Activated T-helper 2 cell treated with anti-CD3 and anti-CD28 coated beads, Interferon-gamma antibody, Interleukin-2, Interleukin-4, amounts not matched to agents 10 μg/mL and 5 μg/mL and 100 μg/mL, durations not matched to agents 14 hours and 24 hours and 36 hours (primary cell): Measurements from ENCODE around the gene CD180. TPM values are rescaled to one million over a fixed set of nuclear protein-coding genes. Genes with fewer than 3 reads are reported as not detected.

Experiments used
- DNase-seq: peaks from one replicate; pipeline ENCODE4 v3.0.0; 2021; ENCODE audit warnings: low spot score
- H3K27ac Mint-ChIP-seq: one replicate; pipeline ENCODE4 v1.8.0; 2021; ENCODE audit warnings: mixed read lengths
- H3K27me3 Mint-ChIP-seq: one replicate; pipeline ENCODE4 v1.8.0; 2021; ENCODE audit warnings: low read depth, mixed read lengths
- H3K36me3 Mint-ChIP-seq: one replicate; pipeline ENCODE4 v1.8.0; 2021; ENCODE audit warnings: low read depth, mixed read lengths
- H3K4me1 Mint-ChIP-seq: one replicate; pipeline ENCODE4 v1.8.0; 2021; ENCODE audit warnings: low read depth, mixed read lengths
- H3K4me3 Mint-ChIP-seq: one replicate; pipeline ENCODE4 v1.8.0; 2021; ENCODE audit warnings: low read depth, mild to moderate bottlenecking, moderate library complexity, mixed read lengths
- H3K9me3 Mint-ChIP-seq: one replicate; pipeline ENCODE4 v1.8.0; 2021; ENCODE audit warnings: mixed read lengths
- intact Hi-C: fragments of 100-400 bp; cut with micrococcal nuclease; formaldehyde crosslinking; loops from one replicate; pipeline ENCODE4 v1.15.1; 2023
- total RNA-seq: library from RNA; stranded (reverse); gene quantifications from 2 replicates; pipeline ENCODE4 v1.2.3, GENCODE V29; 2022

Gene CD180
- total RNA-seq: 0.02 TPM in 2 replicates

DNA sequence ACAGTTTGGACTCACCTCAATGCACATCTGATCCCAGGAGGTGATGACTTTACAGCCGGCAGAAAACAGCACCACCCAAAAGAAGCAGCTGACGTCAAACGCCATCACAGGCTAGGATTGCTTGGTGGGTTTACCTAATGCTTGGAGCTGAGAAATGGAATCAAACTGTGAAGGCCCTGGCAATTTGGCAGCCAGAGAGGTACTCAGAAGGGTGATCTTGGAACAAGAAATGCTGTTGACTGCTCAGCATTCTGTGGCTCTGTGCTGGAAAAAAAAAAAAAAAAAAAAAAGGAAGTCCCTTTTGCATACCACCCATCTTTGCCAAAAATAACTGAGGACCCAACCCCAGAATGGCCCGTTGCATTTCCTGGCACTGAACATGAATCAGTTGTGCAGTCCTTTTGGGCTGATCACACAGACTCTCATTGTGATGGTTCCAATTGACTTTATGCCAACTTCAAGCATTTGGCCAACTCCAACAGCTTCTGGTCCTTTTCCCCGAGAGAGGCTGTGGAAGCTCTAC, at the start of gene CD180:
TSS of gene CD180 (minus strand) at position 263 of the 523 bp plus-strand sequence. CDS start at position 105, 158 bp downstream.
- H3K36me3 Mint-ChIP-seq: peaks cover 31% of the 10 kb centered on the region
- no peak within 1 kb of the TSS for H3K27ac Mint-ChIP-seq
- no peak for DNase-seq
- H3K9me3 Mint-ChIP-seq: peaks cover 39% of the 10 kb centered on the region
- peaks cover 41% of the 10 kb centered on the region for H3K4me1 Mint-ChIP-seq
- no peak within 1 kb of the TSS for H3K4me3 Mint-ChIP-seq
- intact Hi-C loops: no loop called here
- H3K27me3 Mint-ChIP-seq: no peaks in the 10 kb centered on the region

DNA sequence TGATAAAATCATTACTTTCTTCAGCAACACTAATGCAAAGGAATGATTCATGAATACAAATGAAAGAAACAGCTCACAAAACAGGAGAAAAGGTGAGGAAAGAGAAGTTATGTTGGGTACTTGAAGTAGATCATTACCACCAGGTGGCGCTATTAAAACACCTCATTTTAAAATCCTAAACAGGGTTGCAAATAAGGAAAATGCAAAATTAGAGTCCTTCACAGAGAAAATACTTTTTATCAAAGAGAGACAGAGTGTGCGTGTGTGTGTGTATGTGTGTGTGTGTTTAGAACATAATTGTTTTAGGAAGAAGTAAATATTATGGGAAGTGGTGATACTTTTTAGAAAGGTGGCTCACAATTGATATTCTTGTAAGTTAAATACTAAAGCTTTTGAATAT, 49.5 kb upstream of the CD180 start:
- no peak overlapping the region for H3K4me3 Mint-ChIP-seq
- H3K4me1 Mint-ChIP-seq: peaks cover 10% of the 10 kb centered on the region
- no peaks in the 10 kb centered on the region for H3K36me3 Mint-ChIP-seq
- no peak overlapping the region for H3K27ac Mint-ChIP-seq
- peaks cover 1% of the 10 kb centered on the region for H3K27me3 Mint-ChIP-seq
- intact Hi-C loops: loop anchor here (1.0 to 10.0 kb wide), 3 partner anchors 258 to 1039 kb away; no protein-coding TSS in a partner anchor
- DNase-seq: no peak
- no peaks in the 10 kb centered on the region for H3K9me3 Mint-ChIP-seq

DNA sequence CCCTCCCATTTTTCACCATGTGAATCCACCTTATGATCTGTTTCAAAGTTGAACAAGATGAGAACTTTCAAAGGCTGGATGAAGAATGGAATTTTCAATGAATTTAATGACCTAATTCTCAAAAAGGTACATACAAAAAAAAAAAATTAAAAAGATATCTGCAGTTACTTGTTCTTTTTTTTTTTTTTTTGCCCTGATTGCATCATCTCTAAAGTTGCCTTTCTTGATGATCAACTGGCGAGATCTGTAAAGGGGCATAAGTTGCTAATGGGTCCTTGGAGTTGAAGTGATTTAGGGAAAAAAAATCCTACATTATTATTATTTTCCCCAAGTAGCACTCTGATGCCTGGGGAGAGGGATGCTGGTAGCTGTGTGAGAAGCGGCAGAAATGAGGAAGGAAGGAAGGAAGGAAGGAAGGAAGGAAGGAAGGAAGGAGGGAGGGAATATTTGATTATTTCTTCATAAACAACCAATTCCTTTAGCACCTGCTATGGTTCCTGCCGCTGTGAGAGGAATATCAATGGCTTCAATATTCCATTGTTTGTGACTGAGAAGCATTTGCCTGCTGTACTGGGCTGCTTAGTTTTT, 48.8 kb upstream of the CD180 start:
- no peaks in the 10 kb centered on the region for H3K36me3 Mint-ChIP-seq
- peaks cover 1% of the 10 kb centered on the region for H3K27me3 Mint-ChIP-seq
- intact Hi-C loops: loop anchor here (5.0 to 10.0 kb wide), 2 partner anchors 1007 to 1039 kb away; no protein-coding TSS in a partner anchor
- no peak for DNase-seq
- H3K4me3 Mint-ChIP-seq: no peak overlapping the region
- no peaks in the 10 kb centered on the region for H3K9me3 Mint-ChIP-seq
- no peak overlapping the region for H3K27ac Mint-ChIP-seq
- H3K4me1 Mint-ChIP-seq: peaks cover 10% of the 10 kb centered on the region

DNA sequence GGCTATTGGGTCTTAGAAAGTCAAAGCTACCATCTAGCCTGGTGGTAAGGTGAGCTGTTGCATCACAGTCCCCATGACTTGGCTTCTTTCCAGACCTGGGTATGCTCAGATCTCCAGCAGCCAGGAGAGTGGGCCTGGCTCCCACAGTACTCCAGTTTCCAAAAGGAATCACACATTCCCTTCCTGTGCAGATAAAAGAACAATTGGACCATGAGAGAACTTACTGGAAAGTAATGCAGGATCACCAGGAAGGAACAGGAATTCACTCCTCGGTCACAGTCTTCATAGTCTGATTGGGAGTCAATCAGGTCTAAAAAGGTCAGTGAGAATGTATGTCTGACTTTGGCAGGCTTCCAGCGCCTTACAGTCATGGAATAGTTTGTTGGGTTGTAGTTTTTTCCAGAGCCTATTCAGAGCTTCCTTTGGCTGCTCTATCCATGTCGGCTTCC, 47.8 kb upstream of the CD180 start:
- Mint-ChIP-seq H3K27me3 (peaks cover 1% of the 10 kb centered on the region), H3K36me3 (no peaks in the 10 kb centered on the region), H3K9me3 (no peaks in the 10 kb centered on the region), H3K4me1 (peaks cover 10% of the 10 kb centered on the region), H3K27ac (no peak overlapping the region), H3K4me3 (no peak overlapping the region)
- no peak for DNase-seq
- intact Hi-C loops: loop anchor here (10.0 kb wide), 1 partner anchor 1040 kb away; no protein-coding TSS in a partner anchor

DNA sequence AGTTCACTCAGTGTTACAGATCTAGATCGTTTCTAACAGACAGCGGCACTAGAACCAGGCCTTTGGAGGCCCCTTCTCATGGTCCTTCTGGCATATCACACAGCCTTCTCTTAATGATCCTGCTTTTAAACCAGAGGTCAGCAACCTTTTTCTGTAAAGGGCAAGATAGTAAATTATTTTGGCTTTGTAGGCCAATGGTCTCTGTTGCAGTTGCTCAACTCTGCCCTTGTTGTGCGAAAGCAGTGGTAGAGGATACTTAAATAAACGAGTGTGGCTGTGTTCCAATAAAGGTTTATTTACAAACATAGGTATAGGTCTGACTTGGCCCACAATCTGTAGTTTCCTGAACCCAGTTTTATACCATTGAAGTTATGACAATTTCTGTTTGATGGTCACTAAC, 47.3 kb upstream of the CD180 start:
- intact Hi-C loops: loop anchor here (10.0 kb wide), 1 partner anchor 1041 kb away; no protein-coding TSS in a partner anchor
- Mint-ChIP-seq H3K9me3 (no peaks in the 10 kb centered on the region), H3K27ac (no peak overlapping the region), H3K36me3 (no peaks in the 10 kb centered on the region), H3K4me1 (peaks cover 10% of the 10 kb centered on the region), H3K27me3 (peaks cover 1% of the 10 kb centered on the region), H3K4me3 (no peak overlapping the region)
- DNase-seq: no peak

DNA sequence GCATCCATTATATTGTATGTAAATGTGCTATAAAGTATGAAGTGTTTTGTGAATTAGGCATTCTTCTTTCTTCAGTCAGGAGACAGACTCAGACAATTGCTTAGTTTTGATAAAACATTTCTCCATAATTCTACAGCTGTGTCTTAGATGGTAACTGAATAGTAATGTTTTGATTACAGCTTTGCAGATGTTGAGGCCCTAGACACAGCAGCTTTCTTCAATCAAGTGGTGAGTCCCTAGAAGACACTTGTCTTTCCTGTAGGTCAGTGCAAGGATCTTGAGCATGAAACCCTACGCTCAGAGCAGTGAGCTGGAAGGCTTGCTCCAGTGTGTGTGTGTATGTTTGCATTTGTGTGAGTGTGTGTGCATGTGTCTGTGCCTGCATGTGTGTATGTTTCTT, 46.8 kb upstream of the CD180 start:
- DNase-seq: no peak
- Mint-ChIP-seq H3K4me1 (peaks cover 5% of the 10 kb centered on the region), H3K27me3 (peaks cover 1% of the 10 kb centered on the region), H3K36me3 (no peaks in the 10 kb centered on the region), H3K4me3 (no peak overlapping the region), H3K9me3 (no peaks in the 10 kb centered on the region), H3K27ac (no peak overlapping the region)
- intact Hi-C loops: loop anchor here (10.0 kb wide), 1 partner anchor 1041 kb away; no protein-coding TSS in a partner anchor

DNA sequence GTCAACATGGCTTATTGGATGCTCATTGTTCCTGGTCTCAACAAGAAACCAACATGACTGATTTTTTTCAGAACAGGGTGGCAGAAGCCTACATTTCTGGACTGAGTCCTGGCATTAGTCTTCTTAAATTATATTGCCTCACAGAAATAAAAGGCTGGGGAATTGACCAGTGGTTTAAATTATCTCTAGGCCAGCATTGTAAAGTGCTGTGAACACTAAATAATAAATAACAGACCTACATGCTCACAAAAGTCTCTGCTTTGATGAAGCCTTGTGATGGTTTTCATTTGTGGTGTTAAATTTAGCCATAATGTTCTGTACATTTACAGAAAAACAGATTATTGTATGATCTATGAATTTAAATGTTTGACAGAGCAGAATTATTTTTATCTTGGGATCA, 44.7 kb upstream of the CD180 start:
- Mint-ChIP-seq H3K4me3 (no peak overlapping the region), H3K36me3 (no peaks in the 10 kb centered on the region), H3K27me3 (peaks cover under 1% of the 10 kb centered on the region), H3K27ac (no peak overlapping the region), H3K9me3 (no peaks in the 10 kb centered on the region), H3K4me1 (peaks cover 5% of the 10 kb centered on the region)
- no peak for DNase-seq
- intact Hi-C loops: loop anchor here (10.0 kb wide), 1 partner anchor 1043 kb away; no protein-coding TSS in a partner anchor

DNA sequence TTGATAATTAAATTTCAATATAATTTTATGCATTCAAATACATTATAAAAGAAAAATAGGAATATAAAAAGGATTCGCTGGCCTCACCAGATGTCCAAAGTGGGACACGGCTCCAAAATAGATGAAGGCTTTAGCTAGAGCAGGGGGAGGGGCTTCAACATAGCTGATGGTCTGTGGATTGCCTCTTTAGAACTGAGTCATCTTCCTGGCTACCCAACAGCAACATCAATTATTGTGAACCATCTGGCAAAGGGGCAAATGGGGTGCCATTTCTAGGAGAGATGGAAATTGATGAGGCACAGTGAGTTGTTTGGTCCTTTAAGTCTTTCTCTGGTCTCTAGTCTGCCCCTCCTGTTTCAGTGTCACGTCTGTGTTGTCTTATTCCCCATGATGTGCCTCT, 44.2 kb upstream of the CD180 start:
- H3K4me1 Mint-ChIP-seq: peaks cover 7% of the 10 kb centered on the region
- no peak for DNase-seq
- no peak overlapping the region for H3K27ac Mint-ChIP-seq
- no peaks in the 10 kb centered on the region for H3K36me3 Mint-ChIP-seq
- no peak overlapping the region for H3K4me3 Mint-ChIP-seq
- no peaks in the 10 kb centered on the region for H3K9me3 Mint-ChIP-seq
- intact Hi-C loops: loop anchor here (10.0 kb wide), 1 partner anchor 1044 kb away; no protein-coding TSS in a partner anchor
- H3K27me3 Mint-ChIP-seq: peaks cover 3% of the 10 kb centered on the region

DNA sequence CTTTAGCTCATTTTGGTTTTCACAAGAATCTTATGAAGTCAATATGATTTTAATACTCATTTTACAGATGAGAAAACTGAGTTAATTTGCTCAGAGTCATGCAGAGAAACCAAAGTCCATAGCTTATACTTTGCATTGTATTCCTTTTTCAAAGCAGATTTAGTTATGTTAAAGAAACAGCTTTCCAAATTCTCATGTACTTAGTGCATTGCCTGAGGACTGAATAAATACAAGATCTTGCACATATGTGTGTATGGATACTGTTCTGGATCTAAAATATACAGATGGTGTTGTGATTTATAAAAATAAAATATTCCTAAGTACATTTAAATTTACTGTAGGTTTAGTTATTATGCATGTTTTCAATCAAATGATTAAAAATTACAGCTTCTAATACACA, 43.5 kb upstream of the CD180 start:
- Mint-ChIP-seq H3K4me3 (no peak overlapping the region), H3K36me3 (no peaks in the 10 kb centered on the region), H3K27ac (no peak overlapping the region), H3K9me3 (no peaks in the 10 kb centered on the region), H3K27me3 (peaks cover 3% of the 10 kb centered on the region), H3K4me1 (peaks cover 5% of the 10 kb centered on the region)
- DNase-seq: no peak
- intact Hi-C loops: loop anchor here (10.0 kb wide), 1 partner anchor 1045 kb away; no protein-coding TSS in a partner anchor

DNA sequence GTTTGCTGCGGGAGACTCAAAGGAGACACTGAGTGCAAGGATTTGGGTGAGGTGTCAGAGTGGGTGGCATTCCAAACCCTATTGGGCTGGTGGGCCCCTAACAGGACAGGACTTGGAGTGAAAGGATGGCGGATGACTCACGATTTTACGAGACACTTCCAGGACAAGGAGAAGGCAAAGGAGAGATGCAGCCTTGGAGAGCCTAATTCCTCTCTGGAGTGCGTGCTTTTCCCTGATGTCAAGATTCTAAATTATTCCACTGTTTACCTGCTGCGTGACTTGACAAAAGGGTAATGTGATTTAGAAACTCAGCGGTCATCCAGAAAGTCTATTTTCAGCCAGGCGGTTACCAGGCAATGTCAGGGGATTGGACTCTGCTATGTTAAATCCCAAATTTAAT, 41.6 kb upstream of the CD180 start:
- intact Hi-C loops: no loop called here
- no peaks in the 10 kb centered on the region for H3K36me3 Mint-ChIP-seq

DNA sequence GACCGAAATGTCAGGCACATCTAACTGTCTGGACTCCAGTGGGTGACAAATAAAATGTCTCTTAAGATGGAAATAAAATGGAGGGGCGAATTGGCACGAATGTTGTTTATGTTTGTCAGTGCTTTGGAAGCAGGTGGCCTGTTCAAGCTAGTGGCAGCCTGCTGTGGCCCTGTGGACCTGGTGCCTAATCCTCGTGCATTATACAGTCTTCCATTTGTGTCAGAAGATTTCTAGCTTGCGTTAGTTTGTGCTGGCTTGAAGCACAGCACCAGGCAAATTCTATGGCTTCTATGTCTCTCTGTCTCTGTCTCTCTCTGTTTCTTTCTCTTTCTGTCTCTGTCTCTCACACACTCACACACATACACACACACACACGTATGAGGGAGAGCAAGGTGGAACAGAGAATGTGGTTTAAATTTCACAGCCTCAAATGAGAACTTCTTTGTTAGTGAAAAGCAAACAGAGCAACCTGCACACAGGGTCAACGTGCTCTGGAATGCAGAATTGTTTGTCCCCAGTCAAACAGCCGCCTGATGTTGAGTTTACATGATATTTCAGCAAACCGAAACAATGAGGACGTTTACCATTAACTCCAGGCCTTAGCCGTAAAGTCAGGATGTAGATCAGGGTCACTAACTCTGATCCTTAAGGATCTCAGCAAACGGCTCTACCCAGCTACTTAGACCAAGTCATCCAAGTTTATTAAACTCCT, 39.0 kb upstream of the CD180 start:
- Mint-ChIP-seq H3K27ac (no peak overlapping the region), H3K4me3 (no peak overlapping the region), H3K27me3 (peaks cover 10% of the 10 kb centered on the region), H3K36me3 (no peaks in the 10 kb centered on the region), H3K4me1 (peaks cover 1% of the 10 kb centered on the region), H3K9me3 (no peaks in the 10 kb centered on the region)
- no peak for DNase-seq
- intact Hi-C loops: no loop called here

More for the DNA sequence above, 41.6 kb upstream of the CD180 start:
- no peak for DNase-seq
- peaks cover 5% of the 10 kb centered on the region for H3K4me1 Mint-ChIP-seq
- peaks cover 3% of the 10 kb centered on the region for H3K27me3 Mint-ChIP-seq
- no peak overlapping the region for H3K27ac Mint-ChIP-seq
- no peaks in the 10 kb centered on the region for H3K9me3 Mint-ChIP-seq
- no peak overlapping the region for H3K4me3 Mint-ChIP-seq

DNA sequence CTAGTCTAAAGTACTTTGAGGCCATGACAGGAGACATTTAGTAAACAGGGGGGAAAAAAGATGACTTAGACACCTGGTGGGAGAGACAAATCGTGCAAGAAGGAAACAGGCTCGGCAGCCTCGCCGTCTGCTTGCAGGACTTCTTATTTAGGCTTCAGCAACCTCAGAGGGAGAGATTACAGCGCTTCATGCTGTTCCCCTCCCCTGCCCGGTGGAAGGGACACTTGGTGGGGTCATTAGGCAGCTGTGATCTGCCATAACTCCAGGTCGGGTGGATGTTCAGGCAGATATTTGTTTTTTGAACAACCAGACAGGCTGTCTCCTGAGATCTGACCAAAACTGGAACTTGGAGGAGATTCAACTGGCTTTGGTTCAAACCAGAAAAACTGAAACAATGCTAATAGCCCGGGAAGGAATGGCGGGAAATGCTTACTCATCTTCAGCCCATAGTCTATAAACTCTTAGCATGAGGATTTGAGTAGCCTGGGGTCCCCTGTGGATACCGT, 38.1 kb upstream of the CD180 start:
- Mint-ChIP-seq H3K4me1 (peaks cover 1% of the 10 kb centered on the region), H3K9me3 (no peaks in the 10 kb centered on the region), H3K27ac (no peak overlapping the region), H3K36me3 (no peaks in the 10 kb centered on the region), H3K27me3 (peaks cover 13% of the 10 kb centered on the region), H3K4me3 (no peak overlapping the region)
- no peak for DNase-seq
- intact Hi-C loops: no loop called here

DNA sequence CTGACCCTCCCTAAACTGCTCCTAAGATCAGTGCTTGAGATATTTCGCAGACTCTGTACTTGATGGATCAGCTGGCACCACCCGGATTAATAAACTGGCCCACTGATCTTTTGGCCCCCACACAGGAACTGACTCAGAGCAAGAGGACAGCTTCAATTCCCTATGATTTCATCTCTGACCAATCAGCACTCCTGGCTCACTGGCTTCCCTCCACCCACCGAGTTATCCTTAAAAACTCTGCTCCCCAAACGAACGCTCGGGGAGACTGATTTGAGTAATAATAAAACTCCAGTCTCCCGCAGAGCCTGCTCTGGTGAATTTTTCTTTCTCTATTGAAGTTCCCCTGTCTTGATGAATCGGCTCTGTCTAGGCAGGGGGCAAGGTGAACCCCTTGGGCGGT, 36.5 kb upstream of the CD180 start:
- Mint-ChIP-seq H3K36me3 (no peaks in the 10 kb centered on the region), H3K4me3 (no peak overlapping the region), H3K27ac (no peak overlapping the region), H3K9me3 (no peaks in the 10 kb centered on the region), H3K4me1 (peaks cover 1% of the 10 kb centered on the region), H3K27me3 (peaks cover 21% of the 10 kb centered on the region)
- no peak for DNase-seq
- intact Hi-C loops: no loop called here
